Activated T-cell treated with anti-CD3 and anti-CD28 coated beads for 1 hour (primary cell): ENCODE data around the gene TBC1D23.
A peak's percentile ranks its signal among the peaks of the same experiment; 100 is the strongest.
"Not testable (repeated sequence)": the region's sequence is repeated elsewhere in the genome, so short reads cannot be mapped to it uniquely, and the experiment has no call there.

Experiments used
- DNase-seq: peaks from one replicate; pipeline ENCODE4 v3.0.0-alpha.2; 2020; ENCODE audit warnings: low read depth

The TBC1D23 gene

DNA sequence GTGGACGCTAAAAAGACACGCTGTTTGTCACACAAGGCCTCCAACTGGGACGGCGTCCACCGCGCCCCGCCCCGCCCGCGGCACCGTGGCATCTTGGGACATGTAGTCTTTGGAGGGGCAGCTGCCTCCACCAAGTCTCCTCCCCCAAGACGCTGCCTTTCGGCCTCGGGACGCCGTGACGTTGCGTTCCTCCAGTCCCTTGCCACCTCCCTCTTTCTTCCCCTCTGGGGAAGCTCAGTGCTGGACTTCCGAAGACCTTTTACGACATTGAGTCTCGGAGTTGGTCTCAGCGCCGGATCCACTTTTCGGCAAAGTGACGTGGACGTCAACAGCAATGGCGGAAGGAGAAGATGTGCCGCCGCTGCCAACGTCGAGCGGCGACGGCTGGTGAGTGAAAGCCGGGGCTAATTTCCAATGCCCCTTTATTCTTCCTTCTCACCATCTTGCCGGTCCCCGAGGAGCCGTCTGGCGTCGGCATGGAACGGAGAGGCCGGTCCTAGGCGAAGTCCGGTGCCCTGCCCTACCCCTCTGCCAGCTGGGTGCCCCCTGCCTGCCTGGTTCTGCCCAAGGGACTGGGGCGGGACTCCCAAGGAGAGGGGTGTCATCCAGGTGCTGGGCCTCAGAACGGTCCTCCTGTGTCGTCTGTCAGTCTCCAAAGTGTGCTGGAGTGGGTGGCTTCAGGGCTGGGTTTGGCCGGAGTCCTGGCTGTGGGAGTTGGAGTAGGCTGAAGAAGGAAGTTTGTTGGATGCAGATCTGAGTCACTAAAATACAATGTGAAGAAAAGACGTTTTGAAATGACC, at the start of gene TBC1D23:
TSS of gene TBC1D23 (plus strand) at position 308 of the 800 bp plus-strand sequence. CDS start at position 335, 27 bp downstream.
- peak; percentile 92 for DNase-seq

- no peak for DNase-seq
These were observed 46.8 kb upstream of the TBC1D23 start for GRCh38 chr3:100213891-100214573.

GRCh38 chr3:100214574-100214964, 46.2 kb upstream of the TBC1D23 start:
- no peak for DNase-seq

GRCh38 chr3:100216713-100217112, 44.1 kb upstream of the TBC1D23 start:
- no peak for DNase-seq

DNA sequence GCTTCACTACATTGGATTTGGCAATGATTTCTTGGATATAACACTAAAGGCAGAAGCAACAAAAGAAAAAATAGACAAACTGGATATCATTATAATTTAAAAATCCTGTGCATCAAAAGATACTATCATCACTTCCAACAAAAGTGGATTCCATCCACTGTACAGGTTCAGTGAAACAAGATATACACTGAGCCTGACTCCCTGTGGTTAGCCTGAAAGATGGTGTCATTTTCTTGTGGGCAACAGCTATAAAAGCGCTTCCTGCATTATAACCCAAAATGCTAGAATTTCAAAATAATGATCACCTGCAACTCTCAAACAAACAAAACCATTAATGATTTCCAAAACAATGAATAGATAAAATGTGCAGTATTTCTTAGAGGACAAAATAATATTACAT, 39.6 kb upstream of the TBC1D23 start:
- no peak for DNase-seq

GRCh38 chr3:100225193-100225592, 35.6 kb upstream of the TBC1D23 start:
- DNase-seq = no peak

DNA sequence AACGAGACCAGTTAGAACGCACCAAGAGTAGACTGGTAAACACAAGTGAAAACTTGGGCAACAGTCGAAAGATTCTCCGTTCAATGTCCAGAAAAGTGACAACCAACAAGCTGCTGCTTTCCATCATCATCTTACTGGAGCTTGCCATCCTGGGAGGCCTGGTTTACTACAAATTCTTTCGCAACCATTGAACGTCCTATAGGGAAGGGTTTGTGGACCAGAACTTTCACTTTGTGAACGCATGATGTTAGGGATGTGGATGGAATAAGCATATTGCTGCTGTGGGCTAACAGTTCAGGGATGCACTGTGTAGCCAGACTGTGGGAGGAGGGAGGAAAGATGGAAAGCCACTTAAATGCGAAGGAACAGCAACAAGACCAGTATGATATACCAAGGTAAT, 34.9 kb upstream of the TBC1D23 start:
- DNase-seq = no peak

GRCh38 chr3:100226712-100227429, 33.9 kb upstream of the TBC1D23 start:
- DNase-seq = no peak

GRCh38 chr3:100227511-100227921, 33.3 kb upstream of the TBC1D23 start:
- no peak for DNase-seq

GRCh38 chr3:100228247-100228646, 32.5 kb upstream of the TBC1D23 start:
- DNase-seq = no peak

DNA sequence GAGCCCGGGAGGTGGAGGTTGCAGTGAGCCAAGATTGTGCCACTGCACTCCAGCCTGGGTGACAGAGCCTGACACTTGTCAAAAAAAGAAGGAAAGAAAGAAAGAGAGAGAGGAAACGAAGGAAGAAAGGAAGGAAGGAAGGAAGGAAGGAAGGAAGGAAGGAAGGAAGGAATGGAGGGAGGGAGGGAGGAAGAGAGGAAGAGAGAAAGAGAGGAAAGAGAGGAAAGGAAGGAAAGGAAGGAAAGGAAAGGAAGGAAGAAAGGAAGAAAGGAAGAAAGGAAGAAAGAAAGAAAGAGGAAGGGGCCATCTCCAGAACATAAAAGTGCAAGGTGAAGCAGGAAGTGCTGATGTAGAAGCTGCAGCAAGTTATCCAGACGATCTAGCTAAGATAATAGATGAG, 31.6 kb upstream of the TBC1D23 start:
- DNase-seq = not testable (repeated sequence)

DNA sequence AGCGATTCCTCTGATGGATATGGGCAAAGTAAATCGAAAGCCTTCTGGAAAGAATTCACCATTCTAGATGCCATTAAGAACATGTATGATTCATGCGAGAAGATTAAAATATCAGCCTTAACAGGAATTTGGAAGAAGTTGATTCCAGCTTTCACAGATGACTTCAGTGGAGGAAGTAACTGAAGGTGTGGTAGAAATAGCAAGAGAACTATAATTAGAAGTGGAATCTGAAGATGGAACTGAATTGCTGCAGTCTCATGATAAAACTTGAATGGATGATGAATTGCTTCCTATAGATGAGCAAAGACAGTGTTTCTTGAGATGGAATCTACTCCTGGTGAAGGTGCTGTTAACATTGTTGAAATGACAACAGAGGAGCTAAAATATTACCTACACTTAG, 30.1 kb upstream of the TBC1D23 start:
- DNase-seq = no peak

DNA sequence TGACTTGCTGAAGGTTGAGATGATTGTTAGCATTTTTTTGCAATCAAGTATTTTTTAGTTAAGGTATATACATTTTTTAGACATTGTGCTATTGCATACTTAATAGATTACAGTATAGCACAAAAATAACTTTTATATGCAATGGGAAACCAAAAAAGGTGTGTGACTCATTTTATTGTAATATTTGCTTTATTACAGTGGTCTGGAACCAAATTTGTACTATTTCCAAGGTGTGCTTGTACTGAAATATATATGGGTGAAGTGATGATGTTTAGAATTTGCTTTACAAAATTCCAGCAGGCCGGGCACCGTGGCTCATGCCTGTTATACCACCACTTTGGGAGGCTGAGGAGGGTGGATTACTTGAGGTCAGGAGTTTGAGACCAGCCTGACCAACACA, 29.1 kb upstream of the TBC1D23 start:
- no peak for DNase-seq

GRCh38 chr3:100234364-100234763, 26.4 kb upstream of the TBC1D23 start:
- DNase-seq = no peak

- DNase-seq = no peak
These were observed 22.2 kb upstream of the TBC1D23 start for GRCh38 chr3:100238599-100238998.

GRCh38 chr3:100242471-100242870, 18.3 kb upstream of the TBC1D23 start:
- not testable (repeated sequence) for DNase-seq

GRCh38 chr3:100244264-100244663, 16.5 kb upstream of the TBC1D23 start:
- no peak for DNase-seq

DNA sequence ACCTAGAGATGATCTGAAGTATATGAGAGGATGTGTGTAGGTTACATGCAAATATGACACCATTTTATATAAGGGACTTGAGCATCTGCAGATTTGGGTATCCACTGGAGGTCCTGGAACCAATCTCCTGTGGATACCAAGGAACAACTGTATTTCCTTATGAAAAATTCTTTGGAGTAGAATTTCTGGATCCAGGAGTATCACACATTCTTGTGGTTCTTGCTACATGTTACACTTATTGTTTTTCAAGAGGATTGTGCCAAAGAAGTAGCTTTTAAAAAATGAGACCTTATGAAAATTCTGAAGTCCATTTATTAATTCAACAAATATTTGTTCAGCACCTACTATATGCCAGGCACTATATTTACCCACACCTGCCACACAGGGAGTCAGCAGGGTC, 15.7 kb upstream of the TBC1D23 start:
- no peak for DNase-seq

DNA sequence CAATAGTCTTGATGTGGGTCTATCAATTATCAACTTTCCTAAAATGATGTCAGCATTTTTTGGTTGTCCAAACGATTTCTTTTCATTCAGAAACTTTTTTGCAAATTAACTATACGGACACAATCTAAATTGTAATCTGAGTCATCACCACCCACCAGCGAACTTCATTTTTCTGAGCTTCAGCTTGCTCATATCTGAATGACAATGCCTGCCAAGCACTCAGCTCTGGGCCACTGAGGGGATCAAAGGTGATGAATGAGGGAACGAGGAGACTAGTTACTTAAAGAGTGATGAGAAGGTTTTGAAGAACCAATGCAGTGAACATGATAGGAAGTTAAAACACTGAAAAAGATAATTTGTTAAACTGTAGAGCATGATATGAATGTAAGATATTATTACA, 14.9 kb upstream of the TBC1D23 start:
- DNase-seq = no peak

- DNase-seq = no peak
These were observed 13.8 kb upstream of the TBC1D23 start for GRCh38 chr3:100246999-100247398.

- no peak for DNase-seq
These were observed 8.8 kb upstream of the TBC1D23 start for GRCh38 chr3:100252001-100252400.

GRCh38 chr3:100254168-100254777, 6.5 kb upstream of the TBC1D23 start:
- no peak for DNase-seq
